ENCODE results near the gene ARHGEF3.

ARHGEF3 gene

GRCh38 chr3:56819016-56819809 is 17.5 kb upstream of the ARHGEF3 start:
- no peak for DNase-seq

GRCh38 chr3:56818156-56818985 is 16.6 kb upstream of the ARHGEF3 start:
- DNase-seq = no peak

DNA sequence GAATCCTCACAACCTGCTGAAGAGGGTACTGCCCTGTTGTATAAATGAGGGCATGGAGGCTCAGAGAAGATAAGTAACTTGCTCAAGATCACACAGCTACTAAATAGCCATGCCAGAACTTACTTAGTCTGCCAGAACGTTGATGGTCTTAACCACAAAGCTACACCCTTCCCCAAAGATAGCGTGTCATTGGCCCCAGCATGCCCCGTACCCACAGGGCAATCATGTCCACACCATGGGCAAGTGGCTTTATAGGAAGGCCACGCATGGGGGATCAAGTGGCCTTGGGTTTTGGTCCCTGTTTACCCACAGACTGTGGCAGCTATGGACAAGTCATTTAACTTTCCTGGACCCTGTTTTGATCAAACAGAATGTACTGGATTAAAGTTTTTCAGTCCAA is 15.9 kb upstream of the ARHGEF3 start:
- DNase-seq = no peak

DNA sequence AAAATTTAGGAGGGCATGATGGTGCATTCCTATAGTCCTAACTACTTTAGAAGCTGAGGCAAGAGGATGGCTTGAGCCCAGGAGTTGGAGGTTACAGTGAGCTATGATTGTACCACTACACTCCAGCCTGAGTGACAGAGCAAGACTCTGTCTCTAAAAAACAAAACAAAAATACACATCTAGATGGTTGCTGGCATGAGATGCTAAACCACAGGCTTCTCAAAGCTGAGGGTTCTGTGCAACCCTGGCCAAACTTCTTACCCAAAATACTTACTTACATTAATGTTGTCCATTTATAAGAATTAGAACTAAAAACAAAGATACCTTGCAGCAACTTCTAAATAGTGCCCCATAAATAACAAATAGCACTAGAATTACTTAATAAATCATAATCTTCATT is 14.3 kb upstream of the ARHGEF3 start:
- DNase-seq = no peak

DNA sequence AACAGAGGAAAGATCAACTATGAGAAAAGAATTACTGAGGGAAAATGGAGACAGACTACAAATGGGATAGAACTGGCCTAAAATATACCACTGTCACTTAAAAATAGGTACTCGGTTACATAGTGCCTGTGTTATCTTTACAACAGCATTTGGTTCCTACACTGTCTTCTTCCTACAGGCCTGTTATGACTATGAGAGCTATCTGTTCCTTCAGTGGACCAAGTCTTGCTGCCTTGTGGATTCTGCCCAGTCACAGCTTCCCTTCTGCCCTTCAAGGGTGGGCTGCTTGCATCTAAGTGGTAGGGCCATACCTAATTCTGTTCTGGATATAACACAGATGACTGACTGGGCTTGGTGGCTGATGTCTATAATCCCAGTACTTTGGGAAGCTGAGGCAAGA is 13.8 kb upstream of the ARHGEF3 start:
- DNase-seq = no peak

- DNase-seq = no peak
Observed at GRCh38 chr3:56813653-56813960, 11.9 kb upstream of the ARHGEF3 start.

- no peak for DNase-seq
Observed at GRCh38 chr3:56812754-56813652, 11.3 kb upstream of the ARHGEF3 start.

DNA sequence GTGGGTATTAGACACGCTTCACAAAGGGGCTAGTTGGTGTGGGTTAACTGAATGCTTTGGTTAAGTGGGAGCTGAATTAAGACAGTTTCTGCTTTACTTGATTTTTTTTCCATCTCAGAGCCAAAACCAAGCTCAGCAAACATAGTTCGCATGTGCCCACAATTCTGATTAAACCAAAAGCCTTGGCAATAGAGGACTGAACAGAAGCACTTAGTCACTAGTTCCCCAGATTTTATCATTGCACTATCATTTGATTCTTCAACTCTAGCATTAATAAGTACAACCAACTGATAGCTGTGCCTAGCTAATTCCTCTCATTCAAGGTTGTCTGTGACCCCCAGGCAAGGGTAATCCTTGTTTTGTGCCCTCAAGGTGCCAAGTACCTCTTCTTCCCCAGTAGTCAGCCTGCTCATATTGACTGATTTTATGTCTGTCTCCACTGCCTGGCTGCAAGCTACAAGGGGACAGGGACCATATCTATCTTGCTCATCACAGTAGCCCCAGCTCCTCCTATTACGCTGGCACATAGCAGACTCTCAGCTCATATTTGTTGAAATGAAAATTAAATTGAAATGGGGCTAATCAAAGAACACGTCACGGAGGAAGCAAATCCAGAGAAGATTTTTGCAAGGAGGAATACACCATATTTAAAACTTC is 9.9 kb upstream of the ARHGEF3 start:
- no peak for DNase-seq

- no peak for DNase-seq
Observed at GRCh38 chr3:56810577-56811545, 9.1 kb upstream of the ARHGEF3 start.

DNA sequence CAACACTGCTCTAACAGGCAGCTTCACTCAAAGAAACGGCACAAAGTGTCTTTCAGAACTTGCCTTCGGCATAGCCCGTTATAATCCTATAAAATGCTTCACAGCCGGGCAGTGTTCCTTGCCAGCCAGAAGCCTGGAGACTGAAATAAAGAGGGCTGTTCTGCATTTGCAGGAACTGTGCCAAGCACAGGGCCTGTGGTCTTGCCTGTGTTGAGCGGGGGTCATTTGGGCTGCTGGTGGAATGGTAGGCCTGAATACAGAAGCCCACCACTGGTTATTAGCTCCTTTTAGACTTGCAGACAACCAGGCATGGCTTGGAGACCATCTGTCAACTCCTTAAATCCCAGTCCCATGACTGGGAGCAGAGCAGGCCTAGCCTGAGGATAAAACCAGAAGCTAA is 4.7 kb upstream of the ARHGEF3 start:
- DNase-seq = no peak

DNA sequence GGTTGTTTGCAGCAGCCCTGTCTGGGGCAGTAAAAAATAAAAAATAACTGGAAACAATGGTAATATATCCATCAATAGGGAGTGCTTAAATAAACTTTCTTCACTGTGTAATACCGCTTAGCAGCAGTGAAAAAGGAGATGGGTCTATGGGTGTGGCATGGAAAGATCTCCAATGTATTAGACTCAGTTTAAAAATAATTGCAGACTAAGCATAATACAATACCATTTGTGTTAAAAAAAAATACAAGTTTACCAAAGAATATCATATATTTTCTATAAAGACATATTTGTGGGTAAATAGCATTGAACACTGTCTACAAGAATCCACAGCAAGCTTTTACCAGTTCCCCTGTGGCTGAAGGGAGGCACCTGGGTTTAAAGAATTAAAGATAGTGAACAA is 1.0 kb upstream of the ARHGEF3 start:
- DNase-seq = no peak

DNA sequence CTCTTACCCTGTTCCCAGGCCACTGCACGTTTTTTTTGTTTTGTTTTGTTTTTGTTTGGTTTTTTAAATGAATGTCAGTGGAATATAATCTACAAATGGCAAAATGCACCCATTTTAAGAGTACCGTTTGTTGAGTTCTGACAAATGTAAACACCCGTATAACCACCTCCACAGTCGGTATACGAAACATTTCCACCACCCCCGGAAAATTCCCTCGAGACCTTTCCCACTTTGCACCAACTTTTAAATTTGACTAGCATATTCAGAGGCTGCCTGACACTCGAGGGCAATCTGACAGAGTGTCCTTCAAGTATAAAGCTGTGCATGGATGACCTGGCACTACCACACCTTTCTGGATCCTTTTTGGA is 613 bp upstream of the ARHGEF3 start:
- DNase-seq = no peak

- peak; percentile 29 for DNase-seq
Observed at GRCh38 chr3:56800832-56801661, 702 bp downstream of the ARHGEF3 start.

DNA sequence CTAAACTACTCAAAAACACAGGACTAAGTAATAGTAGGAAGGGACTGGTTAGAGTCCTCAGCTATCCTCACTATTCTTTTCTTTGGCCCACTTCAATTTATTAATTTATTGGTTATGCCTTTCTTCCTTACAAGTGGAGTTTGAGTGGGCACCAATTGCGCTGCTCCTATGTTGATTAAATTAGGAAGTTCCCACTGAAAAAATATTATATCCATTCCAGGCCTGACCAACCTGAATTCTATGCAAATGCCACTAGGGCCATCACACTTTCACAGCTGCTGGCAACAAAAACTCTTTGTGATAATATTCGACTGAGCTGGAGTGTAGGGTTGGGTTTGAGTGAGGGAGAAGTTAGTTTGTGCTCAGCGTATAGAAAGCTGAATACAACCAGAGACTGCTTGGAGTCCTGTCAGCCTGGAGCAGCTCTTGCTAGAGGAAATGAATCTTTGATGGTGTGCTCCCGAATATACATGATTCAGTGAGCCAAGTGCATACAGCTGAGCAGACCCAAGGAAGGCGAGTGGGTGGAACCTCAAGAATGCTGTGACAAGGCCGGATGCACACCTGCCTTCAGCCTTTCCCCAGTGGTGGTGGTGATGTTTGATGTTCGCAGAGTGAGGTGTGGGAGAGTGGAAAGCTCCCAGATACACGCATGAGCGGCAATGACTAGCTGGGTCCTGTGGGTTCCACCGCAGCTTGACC is 1.5 kb downstream of the ARHGEF3 start:
- DNase-seq = peak; percentile 78

- DNase-seq = peak; percentile 86
Observed at GRCh38 chr3:56799251-56799882, 2.4 kb downstream of the ARHGEF3 start.

GRCh38 chr3:56796996-56797395 is 4.8 kb downstream of the ARHGEF3 start:
- DNase-seq = no peak

DNA sequence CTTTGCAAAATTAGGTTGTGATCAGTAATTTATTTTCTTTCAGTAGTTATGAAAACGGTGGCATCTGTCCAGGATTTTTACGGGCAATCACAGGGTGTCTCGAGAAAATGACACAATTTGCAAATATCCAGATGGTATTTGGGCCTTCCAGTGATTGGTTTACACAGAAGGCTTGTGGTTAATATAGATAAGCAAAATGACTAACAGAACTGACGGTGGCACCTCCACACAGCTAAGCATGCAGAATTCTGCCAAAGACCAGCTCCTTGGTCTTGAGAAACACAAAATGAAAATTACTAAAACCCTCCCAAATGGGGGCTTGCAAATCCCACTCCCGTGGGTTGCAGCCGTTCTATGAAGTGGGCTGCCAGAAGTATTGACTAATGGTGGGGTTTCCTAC is 5.5 kb downstream of the ARHGEF3 start:
- DNase-seq = peak; percentile 43

DNA sequence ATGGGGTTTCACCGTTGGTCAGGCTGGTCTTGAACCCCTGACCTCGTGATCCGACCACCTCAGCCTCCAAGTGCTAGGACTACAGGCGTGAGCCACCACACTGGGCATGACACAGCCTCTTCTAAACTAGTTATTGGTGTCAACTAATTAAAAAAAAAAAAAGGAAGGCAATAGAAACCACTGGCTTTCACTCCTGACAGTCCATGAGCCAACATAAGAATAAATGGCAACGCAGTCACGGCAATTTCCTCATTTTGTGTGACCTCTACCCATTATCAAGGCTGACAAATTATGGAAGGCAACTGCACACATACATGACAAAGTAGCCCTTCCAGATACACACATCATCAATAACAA is 5.9 kb downstream of the ARHGEF3 start:
- no peak for DNase-seq

DNA sequence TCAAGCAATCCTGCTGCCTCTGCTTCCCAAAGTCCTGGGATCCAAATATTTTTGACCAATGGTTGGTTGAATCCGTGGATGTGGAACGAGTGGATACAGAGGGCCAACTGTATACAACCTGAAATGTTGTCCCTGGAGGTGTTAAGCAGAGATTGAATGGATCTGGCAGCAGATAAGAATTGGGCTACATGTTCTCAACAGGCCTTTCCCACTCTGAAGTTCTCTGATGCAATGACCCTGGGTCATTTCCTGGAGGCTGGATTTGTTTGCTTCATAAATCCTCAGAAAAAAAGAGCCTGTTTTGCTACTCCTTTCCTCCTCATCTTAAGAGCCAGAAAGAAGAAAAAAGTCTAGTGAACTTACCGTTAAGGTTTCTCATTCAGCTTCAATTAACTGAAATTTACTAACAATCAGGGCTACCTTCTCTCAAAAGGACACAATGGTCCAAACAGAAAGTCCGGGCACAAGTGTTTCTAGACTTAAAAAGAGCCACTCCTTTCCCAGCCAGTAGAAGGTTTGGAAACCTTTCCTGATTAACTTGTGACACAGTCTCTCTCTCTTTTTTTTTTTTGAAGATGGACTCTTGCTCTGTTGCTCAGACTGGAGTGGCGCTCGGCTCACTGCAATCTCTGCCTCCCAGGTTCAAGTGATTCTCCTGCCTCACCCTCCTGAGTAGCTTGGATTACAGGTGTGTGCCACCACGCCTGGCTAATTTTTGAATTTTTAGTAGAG is 6.5 kb downstream of the ARHGEF3 start:
- DNase-seq = no peak
